SU-DHL-6 (cell line): ENCODE results near the gene GPNMB.

Experiments used
- CTCF ChIP-seq: fragments of 200-600 bp; sonication (generic); IDR thresholded peaks from one replicate; pipeline ENCODE4 v1.5.1; 2017; ENCODE audit warnings: antibody characterized with exemption, mild to moderate bottlenecking, low read length, moderate library complexity; ENCODE audit not compliant: insufficient read depth, poor library complexity, severe bottlenecking
- EZH2phosphoT487 ChIP-seq: fragments of 200-600 bp; sonication (generic), shearing (Covaris generic); conservative IDR thresholded peaks from 2 replicates; pipeline ENCODE4 v1.6.1; 2018; ENCODE audit warnings: mild to moderate bottlenecking, antibody characterized with exemption, low read length, moderate library complexity, mixed read lengths

- TF ChIP-seq CTCF (no peak), EZH2phosphoT487 (no peak)
These were observed 36.1 kb upstream of the GPNMB start for GRCh38 chr7:23210506-23210905.
